Mesothelial cell of epicardium (in vitro differentiated cells): Measurements from ENCODE around the gene ACTRT2. TPM values are rescaled to one million over a fixed set of nuclear protein-coding genes. Genes with fewer than 3 reads are reported as not detected.

Experiments
- DNase-seq, 2 experiments: peaks; one replicate each; pipeline ENCODE4 v3.0.0; 2021; ENCODE audit warnings: low spot score in 2 of 2; ENCODE audit not compliant: unreplicated experiment in 2 of 2
- H3K27ac Mint-ChIP-seq: 2 replicates; pipeline ENCODE4 v1.8.0; 2021; ENCODE audit warnings: mixed read lengths
- H3K27me3 Mint-ChIP-seq: 2 replicates; pipeline ENCODE4 v1.8.0; 2021; ENCODE audit warnings: low read depth, mixed read lengths
- H3K36me3 Mint-ChIP-seq: 2 replicates; pipeline ENCODE4 v1.8.0; 2021; ENCODE audit warnings: mixed read lengths
- H3K4me1 Mint-ChIP-seq: 2 replicates; pipeline ENCODE4 v1.8.0; 2021; ENCODE audit warnings: mixed read lengths
- H3K4me3 Mint-ChIP-seq: 2 replicates; pipeline ENCODE4 v1.8.0; 2021; ENCODE audit warnings: mild to moderate bottlenecking, moderate library complexity, mixed read lengths
- H3K9me3 Mint-ChIP-seq: 2 replicates; pipeline ENCODE4 v1.8.0; 2021; ENCODE audit warnings: mixed read lengths
- total RNA-seq: library from RNA; stranded (reverse); gene quantifications from 3 replicates; pipeline ENCODE4 v1.2.1, GENCODE V29; 2021
- TF ChIP-seq, protein P1 (sequence below): fragments of 200-600 bp; sonication (generic); IDR thresholded peaks from one replicate; pipeline ENCODE4 v1.5.0; 2021; ENCODE audit warnings: antibody characterized with exemption; ENCODE audit not compliant: unreplicated experiment

Gene ACTRT2
- total RNA-seq, 1 donor from 2014 or later: not detected

DNA sequence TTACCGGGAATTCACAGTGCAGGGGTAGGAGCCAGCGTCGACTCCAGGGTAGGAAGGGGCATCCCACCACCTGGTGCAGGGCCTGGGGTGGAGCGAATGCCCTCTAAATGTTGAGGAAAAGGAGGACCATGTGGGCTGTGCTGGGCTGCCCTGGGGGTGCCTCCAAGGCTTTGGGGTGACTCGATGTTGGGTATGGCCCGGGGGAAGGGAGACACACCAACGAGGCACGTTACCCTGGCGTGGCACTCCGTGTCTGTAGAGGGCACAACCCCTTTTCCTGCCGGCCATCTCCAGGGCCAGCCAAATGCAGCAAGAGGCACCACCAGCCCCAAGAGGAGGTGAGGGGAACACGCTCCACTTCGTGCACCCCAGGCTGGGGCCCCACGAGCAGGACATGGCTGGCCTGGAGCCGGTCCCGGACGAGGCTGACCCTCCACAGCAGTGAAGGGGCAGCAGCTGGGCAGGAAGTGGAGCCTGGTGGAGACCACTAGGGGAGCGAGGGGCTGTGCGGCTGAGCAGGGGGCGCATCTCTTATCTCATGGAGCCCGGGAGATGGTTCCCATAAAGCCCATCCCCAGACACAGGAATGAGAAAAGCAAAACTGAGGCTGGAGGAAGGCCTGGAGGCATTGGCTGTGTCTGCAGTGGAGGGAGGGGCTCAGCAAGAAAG, 11.2 kb downstream of the ACTRT2 start:
- no peaks in the 10 kb centered on the region for H3K36me3 Mint-ChIP-seq
- H3K27me3 Mint-ChIP-seq: peaks cover 26% of the 10 kb centered on the region
- no peak overlapping the region for H3K27ac Mint-ChIP-seq
- TF ChIP-seq, protein P1, sequence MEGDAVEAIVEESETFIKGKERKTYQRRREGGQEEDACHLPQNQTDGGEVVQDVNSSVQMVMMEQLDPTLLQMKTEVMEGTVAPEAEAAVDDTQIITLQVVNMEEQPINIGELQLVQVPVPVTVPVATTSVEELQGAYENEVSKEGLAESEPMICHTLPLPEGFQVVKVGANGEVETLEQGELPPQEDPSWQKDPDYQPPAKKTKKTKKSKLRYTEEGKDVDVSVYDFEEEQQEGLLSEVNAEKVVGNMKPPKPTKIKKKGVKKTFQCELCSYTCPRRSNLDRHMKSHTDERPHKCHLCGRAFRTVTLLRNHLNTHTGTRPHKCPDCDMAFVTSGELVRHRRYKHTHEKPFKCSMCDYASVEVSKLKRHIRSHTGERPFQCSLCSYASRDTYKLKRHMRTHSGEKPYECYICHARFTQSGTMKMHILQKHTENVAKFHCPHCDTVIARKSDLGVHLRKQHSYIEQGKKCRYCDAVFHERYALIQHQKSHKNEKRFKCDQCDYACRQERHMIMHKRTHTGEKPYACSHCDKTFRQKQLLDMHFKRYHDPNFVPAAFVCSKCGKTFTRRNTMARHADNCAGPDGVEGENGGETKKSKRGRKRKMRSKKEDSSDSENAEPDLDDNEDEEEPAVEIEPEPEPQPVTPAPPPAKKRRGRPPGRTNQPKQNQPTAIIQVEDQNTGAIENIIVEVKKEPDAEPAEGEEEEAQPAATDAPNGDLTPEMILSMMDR: no peak
- DNase-seq: peak in 1 of 2 experiments; percentile 35
- H3K4me1 Mint-ChIP-seq: no peaks in the 10 kb centered on the region
- H3K4me3 Mint-ChIP-seq: no peak overlapping the region
- H3K9me3 Mint-ChIP-seq: no peaks in the 10 kb centered on the region

DNA sequence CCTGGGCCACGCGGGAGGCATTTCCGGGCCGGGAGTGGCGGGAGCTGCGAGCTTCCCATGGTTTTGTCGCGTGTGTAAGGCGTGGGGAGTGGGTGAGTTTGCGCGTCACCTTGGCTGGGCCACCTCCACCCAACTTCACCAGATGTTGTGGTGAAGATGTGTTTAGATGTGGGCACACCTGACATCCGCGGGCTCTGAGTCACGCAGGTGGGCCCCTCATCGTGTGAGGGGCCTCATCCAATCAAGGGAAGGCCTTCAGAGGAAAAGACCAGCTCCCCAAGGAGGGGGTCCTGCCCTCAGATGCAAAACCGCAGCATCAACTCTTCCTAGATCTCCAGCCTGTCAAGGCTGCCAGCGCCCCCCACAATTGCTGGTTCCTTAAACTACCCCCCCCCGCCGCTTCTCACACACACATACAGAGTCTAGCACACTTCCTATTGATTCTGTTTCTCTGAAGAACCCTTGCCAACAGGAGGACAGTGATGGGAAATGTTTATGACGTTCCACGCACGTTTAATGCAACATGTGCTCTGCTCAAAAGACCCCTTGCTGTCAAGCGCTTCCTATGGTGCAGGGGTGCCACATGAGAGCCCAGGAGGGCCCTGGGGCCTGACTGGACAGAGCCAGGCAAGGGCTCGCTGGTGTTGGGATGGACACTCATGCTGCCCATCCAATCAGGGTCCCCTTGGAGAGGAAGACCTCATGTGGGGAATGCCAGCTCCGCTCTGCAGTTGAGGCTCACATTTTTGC, 11.9 kb downstream of the ACTRT2 start:
- Mint-ChIP-seq H3K4me3 (no peak overlapping the region), H3K27ac (no peak overlapping the region), H3K4me1 (no peaks in the 10 kb centered on the region), H3K36me3 (no peaks in the 10 kb centered on the region), H3K9me3 (no peaks in the 10 kb centered on the region), H3K27me3 (peaks cover 26% of the 10 kb centered on the region)
- TF ChIP-seq, protein P1: no peak
- peak in 1 of 2 experiments; percentile 28 for DNase-seq

DNA sequence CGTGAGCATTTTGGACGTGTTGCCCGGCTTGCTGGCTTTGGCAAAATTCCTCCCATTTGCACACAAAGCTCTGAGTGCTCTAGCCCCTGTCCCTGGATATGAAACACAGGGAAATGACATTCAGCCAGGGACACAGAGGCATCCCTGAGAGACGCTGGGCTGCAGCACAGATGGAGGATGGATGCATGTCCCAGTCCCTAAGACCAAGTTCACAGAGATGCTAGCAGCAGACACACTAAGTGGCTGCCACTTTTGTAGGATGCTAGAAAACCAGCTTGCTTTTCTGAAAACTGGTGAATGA, 12.5 kb downstream of the ACTRT2 start:
- H3K36me3 Mint-ChIP-seq: no peaks in the 10 kb centered on the region
- H3K27me3 Mint-ChIP-seq: peaks cover 26% of the 10 kb centered on the region
- H3K4me1 Mint-ChIP-seq: no peaks in the 10 kb centered on the region
- H3K4me3 Mint-ChIP-seq: no peak overlapping the region
- H3K9me3 Mint-ChIP-seq: no peaks in the 10 kb centered on the region
- TF ChIP-seq, protein P1: no peak
- no peak overlapping the region for H3K27ac Mint-ChIP-seq
- DNase-seq: no peak

DNA sequence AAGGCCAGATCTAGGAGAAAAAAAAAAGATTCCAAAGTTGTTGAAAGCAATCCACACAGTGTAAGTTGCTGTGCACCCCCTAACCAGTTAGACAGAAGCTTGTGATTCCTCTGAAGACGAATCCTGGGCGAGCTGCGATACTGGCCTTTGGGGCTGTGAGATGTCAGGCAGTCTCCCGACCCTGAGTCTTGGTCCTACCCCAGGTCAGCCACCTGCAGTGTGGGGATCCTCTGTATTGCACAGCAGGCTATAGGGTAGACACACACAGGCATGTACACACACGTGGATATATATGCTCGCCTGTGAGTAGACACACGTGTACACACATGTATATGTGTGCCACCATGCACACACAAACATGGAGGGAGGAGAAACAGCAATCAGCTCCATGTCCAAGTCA, 12.9 kb downstream of the ACTRT2 start:
- TF ChIP-seq, protein P1: no peak
- H3K4me1 Mint-ChIP-seq: no peaks in the 10 kb centered on the region
- H3K4me3 Mint-ChIP-seq: no peak overlapping the region
- no peaks in the 10 kb centered on the region for H3K9me3 Mint-ChIP-seq
- peaks cover 26% of the 10 kb centered on the region for H3K27me3 Mint-ChIP-seq
- peak in 1 of 2 experiments; percentile 28 for DNase-seq
- no peak overlapping the region for H3K27ac Mint-ChIP-seq
- H3K36me3 Mint-ChIP-seq: no peaks in the 10 kb centered on the region

DNA sequence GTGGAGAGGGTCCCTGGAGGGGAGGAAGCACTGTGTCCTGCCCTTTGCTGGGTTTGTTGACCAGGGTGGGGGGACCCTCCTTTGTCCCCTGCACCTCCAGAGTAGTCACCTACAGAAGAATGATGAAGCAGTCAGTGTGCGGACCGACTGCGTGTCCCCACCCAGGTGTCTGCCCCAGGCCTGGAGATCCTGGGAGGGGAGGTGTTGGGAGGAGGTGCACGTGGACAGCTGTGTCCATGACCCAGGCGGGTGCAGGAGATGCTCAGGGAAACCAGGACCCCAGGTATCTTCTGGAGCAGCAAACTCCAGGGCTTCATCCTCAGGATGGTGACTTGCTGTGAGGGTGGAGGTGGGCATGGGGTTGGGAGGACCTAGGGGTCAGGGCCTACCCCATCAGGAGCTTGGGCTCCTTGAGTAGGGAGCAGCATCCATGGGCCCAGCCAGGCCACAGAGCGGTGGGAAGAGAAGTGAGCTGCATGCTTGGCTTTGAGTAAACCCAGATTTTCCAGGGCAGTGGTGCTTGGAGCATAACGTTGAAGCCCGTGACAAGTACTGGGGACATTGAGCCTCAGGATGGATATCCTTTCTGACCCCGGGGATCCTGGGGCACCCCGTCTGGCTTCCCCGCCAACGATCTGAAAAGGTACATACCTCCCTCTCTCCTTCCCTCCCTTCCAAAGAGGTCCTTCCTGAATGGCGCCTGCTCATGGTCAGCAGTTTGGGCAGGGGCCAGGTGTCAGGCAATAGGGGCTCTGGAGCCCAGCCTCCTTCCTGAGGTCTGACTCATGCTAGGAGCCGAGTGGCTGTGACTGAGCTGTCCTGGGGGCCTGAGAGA, 13.7 kb downstream of the ACTRT2 start:
- H3K4me3 Mint-ChIP-seq: no peak overlapping the region
- DNase-seq: peak in 1 of 2 experiments; percentile 36
- no peaks in the 10 kb centered on the region for H3K4me1 Mint-ChIP-seq
- TF ChIP-seq, protein P1: no peak
- peaks cover 26% of the 10 kb centered on the region for H3K27me3 Mint-ChIP-seq
- no peak overlapping the region for H3K27ac Mint-ChIP-seq
- H3K36me3 Mint-ChIP-seq: no peaks in the 10 kb centered on the region
- no peaks in the 10 kb centered on the region for H3K9me3 Mint-ChIP-seq
